Activated CD8-positive, alpha-beta T cell treated with anti-CD3 and anti-CD28 coated beads, Interleukin-2, amount 10 ng/mL, durations not matched to agents 7 days and 5 days (primary cell): ENCODE data around the gene TPX2. TPM values are rescaled to one million over a fixed set of nuclear protein-coding genes. Genes with fewer than 3 reads are reported as not detected.

Source experiments
- ATAC-seq: fragments of 150-1000 bp; cut with Tn5 transposase; one replicate; pipeline ENCODE4 v1.10.0; 2021; ENCODE audit warnings: moderate library complexity
- CTCF ChIA-PET: fragments of 350-600 bp; sonication (Branson Sonifier 250); formaldehyde crosslinking; loops from one replicate; lab custom pipeline; 2021; ENCODE audit warnings: antibody characterized with exemption; lab: Charles Lee
- POLR2A ChIA-PET: fragments of 350-600 bp; sonication (Branson Sonifier 250); formaldehyde crosslinking; loops from one replicate; lab custom pipeline; 2021; ENCODE audit warnings: antibody characterized with exemption; lab: Charles Lee
- DNase-seq: peaks from one replicate; pipeline ENCODE4 v3.0.0-alpha.2; 2020
- H3K27ac Mint-ChIP-seq: one replicate; pipeline ENCODE4 v1.8.0; 2021; ENCODE audit warnings: mild to moderate bottlenecking, mixed read lengths
- H3K27me3 Mint-ChIP-seq: one replicate; pipeline ENCODE4 v1.8.0; 2021; ENCODE audit warnings: low read depth, mixed read lengths
- H3K36me3 Mint-ChIP-seq: one replicate; pipeline ENCODE4 v1.8.0; 2021; ENCODE audit warnings: low read depth, mixed read lengths
- H3K4me1 Mint-ChIP-seq: one replicate; pipeline ENCODE4 v1.8.0; 2021; ENCODE audit warnings: low read depth, mixed read lengths
- H3K4me3 Mint-ChIP-seq: one replicate; pipeline ENCODE4 v1.8.0; 2021; ENCODE audit warnings: mild to moderate bottlenecking, mixed read lengths
- H3K9me3 Mint-ChIP-seq: one replicate; pipeline ENCODE4 v1.8.0; 2022; ENCODE audit warnings: mixed read lengths; ENCODE audit not compliant: insufficient read depth
- total RNA-seq, 2 experiments: library from RNA; stranded (reverse); gene quantifications; one replicate each; pipeline ENCODE4 v1.2.3, GENCODE V29; 2021

The TPX2 gene
- total RNA-seq, 2 experiments from 2014 or later: 172 to 174 TPM

DNA sequence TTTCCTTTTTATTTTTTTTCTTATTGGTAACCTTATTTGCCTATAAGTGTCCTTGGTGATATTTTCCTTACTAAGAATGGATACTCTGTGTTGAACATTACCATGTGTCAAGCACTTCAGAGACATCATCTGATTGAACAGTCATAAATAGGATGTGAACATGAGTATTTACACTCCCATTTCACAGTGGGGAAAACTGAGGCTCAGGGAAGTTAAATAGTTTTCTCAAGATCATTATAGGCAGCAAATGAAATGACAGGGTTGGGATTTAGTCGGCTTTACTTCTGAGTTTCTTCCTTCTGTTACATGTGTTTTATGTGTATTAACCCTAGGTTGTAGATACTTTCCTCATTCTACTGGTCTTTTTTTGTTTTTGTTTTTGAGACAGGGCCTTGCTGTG, 35.3 kb downstream of the TPX2 start:
- Mint-ChIP-seq H3K27ac (no peak overlapping the region), H3K4me1 (peaks cover 4% of the 10 kb centered on the region), H3K4me3 (no peak overlapping the region), H3K36me3 (peaks cover 78% of the 10 kb centered on the region), H3K9me3 (no peaks in the 10 kb centered on the region), H3K27me3 (no peaks in the 10 kb centered on the region)
- no peak for DNase-seq
- ChIA-PET POLR2A (no interaction called here), CTCF (no interaction called here)
- ATAC-seq: no peak

DNA sequence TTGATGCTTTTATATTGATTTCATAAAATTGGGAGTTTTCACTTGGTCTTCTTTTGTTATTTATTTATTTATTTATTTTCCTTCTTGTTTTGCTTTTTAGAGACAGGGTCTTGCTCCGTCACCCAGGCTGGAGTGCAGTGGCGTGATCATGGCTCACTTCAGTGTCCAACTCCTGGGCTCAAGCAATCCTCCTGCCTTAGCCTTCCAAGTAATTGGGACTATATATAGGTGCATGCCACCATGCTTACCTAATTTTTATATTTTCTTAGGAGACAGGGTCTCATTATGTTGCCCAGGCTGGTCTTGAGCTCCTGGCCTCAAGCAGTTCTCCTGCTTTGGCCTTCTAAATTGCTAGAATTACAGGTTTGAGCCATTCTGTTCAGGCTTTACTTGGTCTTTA, 41.7 kb downstream of the TPX2 start:
- DNase-seq (no peak), ATAC-seq (no peak)
- Mint-ChIP-seq H3K9me3 (no peaks in the 10 kb centered on the region), H3K4me1 (no peaks in the 10 kb centered on the region), H3K27ac (no peak overlapping the region), H3K36me3 (peaks cover 70% of the 10 kb centered on the region), H3K4me3 (no peak overlapping the region), H3K27me3 (no peaks in the 10 kb centered on the region)
- POLR2A ChIA-PET: no interaction called here
- CTCF ChIA-PET: no interaction called here

DNA sequence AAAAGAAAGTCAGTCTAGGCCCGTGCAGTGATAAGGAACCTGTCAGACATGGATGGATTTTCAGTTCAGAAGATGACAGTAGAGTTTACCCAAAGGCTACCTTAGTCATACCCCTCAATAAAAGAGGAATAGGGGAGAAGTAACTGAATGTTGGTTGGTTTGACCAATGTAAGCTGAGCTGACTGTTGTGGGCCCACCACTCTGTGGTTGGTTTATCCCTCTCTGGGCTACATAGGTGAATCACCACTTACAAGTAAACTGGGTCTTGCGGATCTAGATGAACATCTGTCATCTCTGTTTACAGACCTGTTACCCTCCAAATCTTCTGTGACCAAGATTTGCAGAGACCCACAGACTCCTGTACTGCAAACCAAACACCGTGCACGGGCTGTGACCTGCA, 42.9 kb downstream of the TPX2 start:
- DNase-seq (no peak), ATAC-seq (no peak)
- Mint-ChIP-seq H3K4me3 (no peak overlapping the region), H3K36me3 (peaks cover 73% of the 10 kb centered on the region), H3K9me3 (no peaks in the 10 kb centered on the region), H3K27ac (no peak overlapping the region), H3K27me3 (no peaks in the 10 kb centered on the region), H3K4me1 (no peaks in the 10 kb centered on the region)
- ChIA-PET POLR2A (no interaction called here), CTCF (no interaction called here)

DNA sequence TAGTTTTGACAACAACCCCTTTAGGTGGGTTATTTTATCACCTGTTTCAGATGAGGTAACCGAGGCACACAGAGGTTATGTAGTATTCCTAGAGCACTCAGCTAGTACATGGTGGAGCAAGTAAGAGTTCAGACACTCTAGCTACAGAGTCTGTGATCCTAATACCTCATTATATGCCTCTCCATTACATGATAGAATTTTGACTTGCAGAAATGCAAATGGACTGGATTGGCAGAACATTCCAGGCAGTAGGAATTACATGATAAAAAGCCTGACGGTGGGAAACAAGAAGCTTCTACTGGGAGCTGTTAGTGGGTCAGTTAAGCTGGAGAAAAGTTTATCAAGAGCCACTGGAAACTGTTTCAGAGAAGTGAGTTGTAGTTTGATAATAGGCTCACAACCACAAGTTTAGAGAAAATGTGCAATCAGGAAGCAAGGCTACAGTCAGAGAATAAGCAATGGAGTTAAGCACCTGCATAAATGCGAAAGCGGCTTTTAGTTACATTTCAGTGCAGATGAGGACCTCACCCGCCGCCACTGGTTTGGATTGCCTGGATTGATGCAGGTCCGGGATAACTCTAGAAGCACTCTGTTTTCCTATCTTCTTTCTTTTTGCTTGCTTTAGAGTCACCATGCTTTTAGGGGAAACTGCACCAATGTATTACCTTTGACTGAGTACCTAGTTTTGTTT, 45.4 kb downstream of the TPX2 start:
- no peak overlapping the region for H3K4me3 Mint-ChIP-seq
- H3K27ac Mint-ChIP-seq: no peak overlapping the region
- peaks cover 1% of the 10 kb centered on the region for H3K4me1 Mint-ChIP-seq
- no peak for ATAC-seq
- no peak for DNase-seq
- H3K9me3 Mint-ChIP-seq: no peaks in the 10 kb centered on the region
- peaks cover 72% of the 10 kb centered on the region for H3K36me3 Mint-ChIP-seq
- ChIA-PET POLR2A (no interaction called here), CTCF (no interaction called here)
- H3K27me3 Mint-ChIP-seq: no peaks in the 10 kb centered on the region

DNA sequence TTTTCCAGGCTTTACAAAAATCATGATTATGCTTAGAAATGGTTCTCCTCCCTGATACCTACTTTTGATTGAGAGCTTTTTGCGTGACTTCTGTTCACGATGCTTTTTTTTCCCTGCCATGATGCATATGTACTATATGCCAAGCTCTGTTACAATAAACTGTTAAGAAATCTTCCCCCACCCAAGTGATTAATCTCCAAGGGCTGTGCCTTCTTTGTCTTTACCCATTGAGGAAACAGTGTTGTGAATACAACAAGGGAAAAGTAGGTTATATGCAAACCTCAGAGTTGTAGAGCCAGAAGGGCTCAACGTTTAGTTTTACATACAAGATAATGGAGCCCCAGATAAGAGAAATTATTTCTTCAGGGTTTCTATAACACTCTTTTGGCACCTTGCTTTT, 46.0 kb downstream of the TPX2 start:
- H3K9me3 Mint-ChIP-seq: no peaks in the 10 kb centered on the region
- H3K4me1 Mint-ChIP-seq: peaks cover 1% of the 10 kb centered on the region
- ATAC-seq (no peak), DNase-seq (no peak)
- peaks cover 68% of the 10 kb centered on the region for H3K36me3 Mint-ChIP-seq
- POLR2A ChIA-PET: no interaction called here
- CTCF ChIA-PET: no interaction called here
- no peak overlapping the region for H3K27ac Mint-ChIP-seq
- no peaks in the 10 kb centered on the region for H3K27me3 Mint-ChIP-seq
- no peak overlapping the region for H3K4me3 Mint-ChIP-seq

DNA sequence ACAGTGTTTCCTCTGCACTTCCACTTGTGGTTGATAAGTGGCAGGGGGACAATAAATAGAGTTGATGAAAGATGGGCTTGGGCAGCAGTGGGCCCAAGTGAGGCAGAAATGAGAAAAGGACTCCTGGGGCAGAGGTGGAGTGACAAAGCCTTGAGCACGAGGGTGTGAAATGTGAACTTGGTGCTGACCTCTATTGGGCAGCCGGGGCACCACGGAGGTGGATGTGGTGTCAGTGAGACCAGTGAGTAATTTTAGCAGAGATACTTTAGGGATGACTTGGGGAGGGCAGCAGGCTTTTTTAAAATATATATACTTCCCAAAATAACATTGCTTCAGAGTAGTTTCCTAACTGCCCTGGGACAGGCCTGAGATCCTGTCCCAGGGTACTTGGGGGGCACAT, 49.5 kb downstream of the TPX2 start:
- H3K36me3 Mint-ChIP-seq: peaks cover 65% of the 10 kb centered on the region
- POLR2A ChIA-PET: no interaction called here

DNA sequence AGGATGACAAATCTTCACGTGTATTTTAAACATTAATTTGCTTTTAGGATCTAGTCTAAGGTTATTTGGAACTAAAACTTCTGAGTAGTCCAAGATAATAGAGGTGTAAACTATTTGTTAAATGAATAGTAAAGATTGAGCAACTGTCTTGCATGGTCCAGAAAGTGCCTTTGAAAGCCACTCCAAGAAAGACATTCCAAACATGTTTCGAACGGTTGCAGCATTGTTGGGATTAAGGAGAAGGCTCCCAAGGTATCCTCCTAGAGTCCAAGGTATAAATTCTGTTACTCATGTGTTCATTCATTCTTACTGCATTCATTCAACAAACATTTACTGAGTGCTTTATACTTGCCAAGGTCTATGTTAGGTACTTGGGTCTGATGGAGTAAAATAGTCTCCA, 51.3 kb downstream of the TPX2 start:
- Mint-ChIP-seq H3K27ac (no peak overlapping the region), H3K36me3 (peaks cover 62% of the 10 kb centered on the region), H3K4me3 (no peak overlapping the region), H3K9me3 (no peaks in the 10 kb centered on the region), H3K4me1 (peaks cover 1% of the 10 kb centered on the region), H3K27me3 (no peaks in the 10 kb centered on the region)
- ChIA-PET POLR2A (no interaction called here), CTCF (no interaction called here)
- ATAC-seq (no peak), DNase-seq (no peak)

More for the DNA sequence above, 49.5 kb downstream of the TPX2 start:
- ATAC-seq (no peak), DNase-seq (no peak)
- H3K4me1 Mint-ChIP-seq: peaks cover 1% of the 10 kb centered on the region
- CTCF ChIA-PET: no interaction called here
- no peak overlapping the region for H3K4me3 Mint-ChIP-seq
- H3K27me3 Mint-ChIP-seq: no peaks in the 10 kb centered on the region
- no peak overlapping the region for H3K27ac Mint-ChIP-seq
- no peaks in the 10 kb centered on the region for H3K9me3 Mint-ChIP-seq

DNA sequence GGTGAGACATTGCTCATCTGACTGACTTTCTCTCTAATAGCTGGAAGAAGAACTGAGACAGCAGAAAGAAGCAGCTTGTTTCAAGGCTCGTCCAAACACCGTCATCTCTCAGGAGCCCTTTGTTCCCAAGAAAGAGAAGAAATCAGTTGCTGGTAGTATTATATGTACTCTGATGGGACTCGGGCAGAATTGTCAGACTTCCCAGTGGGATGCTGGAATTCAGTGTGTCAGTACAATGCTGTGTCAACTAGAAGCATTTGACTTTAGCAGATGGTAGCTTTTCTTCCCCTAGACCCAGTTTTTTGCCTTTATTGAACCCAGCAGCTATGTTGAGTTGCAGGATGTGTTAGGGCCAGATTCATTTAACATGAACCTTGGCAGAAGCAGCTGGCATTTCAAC, 58.3 kb downstream of the TPX2 start:
- DNase-seq (no peak), ATAC-seq (no peak)
- Mint-ChIP-seq H3K27me3 (no peaks in the 10 kb centered on the region), H3K4me1 (no peaks in the 10 kb centered on the region), H3K4me3 (no peak overlapping the region), H3K36me3 (peaks cover 80% of the 10 kb centered on the region), H3K9me3 (no peaks in the 10 kb centered on the region), H3K27ac (no peak overlapping the region)
- ChIA-PET POLR2A (no interaction called here), CTCF (no interaction called here)

DNA sequence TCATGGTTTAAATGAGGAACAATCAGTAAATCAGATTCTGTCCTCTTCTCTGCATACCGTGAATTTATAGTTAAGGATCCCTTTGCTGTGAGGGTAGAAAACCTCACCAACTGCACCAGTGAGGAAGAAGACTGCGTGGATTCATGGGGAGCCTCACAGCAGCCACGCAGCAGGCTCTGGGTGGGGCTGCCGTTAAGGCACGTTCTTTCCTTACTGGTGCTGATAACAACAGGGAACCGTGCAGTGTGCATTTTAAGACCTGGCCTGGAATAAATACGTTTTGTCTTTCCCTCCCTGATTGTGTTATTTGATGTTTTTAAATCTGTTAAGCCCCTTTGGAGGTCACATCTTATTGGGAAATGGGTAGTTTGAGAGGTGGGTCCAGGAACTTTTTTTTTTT, 62.4 kb downstream of the TPX2 start:
- H3K4me3 Mint-ChIP-seq: no peak overlapping the region
- no peaks in the 10 kb centered on the region for H3K9me3 Mint-ChIP-seq
- H3K27me3 Mint-ChIP-seq: no peaks in the 10 kb centered on the region
- no peak overlapping the region for H3K27ac Mint-ChIP-seq
- ChIA-PET POLR2A (no interaction called here), CTCF (no interaction called here)
- H3K36me3 Mint-ChIP-seq: peaks cover 80% of the 10 kb centered on the region
- ATAC-seq (no peak), DNase-seq (no peak)
- H3K4me1 Mint-ChIP-seq: peaks cover 10% of the 10 kb centered on the region

DNA sequence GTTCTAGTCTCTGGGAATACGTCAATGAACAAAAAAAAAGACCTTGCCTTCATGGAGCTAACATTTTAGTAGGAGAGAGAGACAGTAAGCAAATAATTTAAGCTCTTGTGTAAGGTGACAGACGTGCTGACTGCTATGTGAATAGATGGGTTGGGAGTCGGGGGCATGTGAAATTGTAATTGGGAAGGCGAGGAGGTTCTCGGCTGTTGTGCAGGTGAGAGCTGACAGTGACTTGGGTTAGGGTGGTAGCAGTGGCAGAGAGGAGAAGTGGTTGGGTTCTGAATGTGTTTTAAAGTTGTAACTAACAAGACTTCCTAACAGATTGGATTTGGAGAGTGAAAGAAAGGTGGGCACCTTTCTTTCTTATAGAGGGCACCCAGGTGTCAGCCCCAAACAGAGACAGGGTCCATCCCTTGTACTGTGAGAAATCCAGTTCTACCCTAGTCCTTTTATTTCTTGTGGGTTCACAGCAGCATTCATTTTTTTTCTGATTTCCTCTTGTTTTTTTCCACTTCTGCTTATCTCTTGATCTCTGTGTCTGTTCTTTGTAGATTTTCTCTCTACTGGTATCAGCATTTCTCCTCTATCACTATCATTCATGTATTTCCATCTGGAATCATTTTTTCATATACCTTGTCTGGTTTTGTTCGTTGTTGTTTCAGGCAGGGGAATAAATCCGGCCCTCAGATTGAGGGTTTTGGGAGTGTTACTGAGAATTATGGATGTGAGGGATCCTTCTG, 64.6 kb downstream of the TPX2 start:
- H3K36me3 Mint-ChIP-seq: peaks cover 70% of the 10 kb centered on the region
- peaks cover 17% of the 10 kb centered on the region for H3K4me1 Mint-ChIP-seq
- DNase-seq: no peak
- ChIA-PET CTCF (no interaction called here), POLR2A (no interaction called here)
- no peaks in the 10 kb centered on the region for H3K27me3 Mint-ChIP-seq
- H3K27ac Mint-ChIP-seq: no peak overlapping the region
- H3K4me3 Mint-ChIP-seq: no peak overlapping the region
- no peaks in the 10 kb centered on the region for H3K9me3 Mint-ChIP-seq
- no peak for ATAC-seq

DNA sequence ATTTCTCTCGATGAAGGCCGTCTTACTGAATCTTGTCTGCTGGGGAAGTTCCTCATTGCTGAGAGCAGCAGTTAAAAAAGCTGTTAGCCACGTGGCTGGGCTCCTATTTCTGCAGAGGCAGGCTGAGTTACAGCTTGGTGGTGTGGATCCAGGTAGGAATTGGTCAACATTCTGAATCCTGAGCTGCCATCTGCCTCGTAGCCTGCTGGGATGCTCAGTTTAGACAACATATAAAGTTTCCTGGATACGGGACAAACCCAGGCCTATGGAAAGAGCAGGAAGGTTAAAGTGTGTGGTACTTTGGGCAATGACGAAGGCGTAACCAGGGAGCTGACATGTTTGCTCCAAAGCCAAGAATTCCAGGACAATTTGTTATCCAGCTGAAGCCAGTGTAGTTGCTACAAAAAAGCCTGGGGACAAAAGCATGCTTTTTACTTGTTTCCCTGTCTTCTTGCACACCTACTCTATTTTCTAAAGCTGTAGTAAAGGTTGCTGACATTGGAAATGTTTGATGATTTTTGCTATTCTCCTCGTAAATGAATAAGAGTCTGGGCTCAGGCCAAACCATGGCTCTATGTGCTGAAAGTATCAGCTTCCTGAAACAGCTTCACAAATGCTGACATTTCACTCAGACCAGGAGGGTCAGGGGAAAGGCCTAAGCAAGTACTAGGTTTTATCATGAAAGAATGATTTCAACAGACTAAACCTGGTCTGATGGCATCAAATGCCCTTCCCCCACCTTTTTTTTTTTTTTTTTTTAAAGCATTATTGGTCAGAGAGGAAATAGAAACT, 67.7 kb downstream of the TPX2 start:
- Mint-ChIP-seq H3K36me3 (peaks cover 47% of the 10 kb centered on the region), H3K27me3 (no peaks in the 10 kb centered on the region), H3K9me3 (no peaks in the 10 kb centered on the region), H3K4me1 (peaks cover 17% of the 10 kb centered on the region), H3K4me3 (no peak overlapping the region), H3K27ac (no peak overlapping the region)
- ATAC-seq: no peak
- DNase-seq: no peak
- ChIA-PET CTCF (interaction anchor here (1.3 to 1.4 kb wide), 2 partner anchors 16 to 40 kb away, joined by 3 to 5 read pairs; no protein-coding TSS in a partner anchor), POLR2A (no interaction called here)

DNA sequence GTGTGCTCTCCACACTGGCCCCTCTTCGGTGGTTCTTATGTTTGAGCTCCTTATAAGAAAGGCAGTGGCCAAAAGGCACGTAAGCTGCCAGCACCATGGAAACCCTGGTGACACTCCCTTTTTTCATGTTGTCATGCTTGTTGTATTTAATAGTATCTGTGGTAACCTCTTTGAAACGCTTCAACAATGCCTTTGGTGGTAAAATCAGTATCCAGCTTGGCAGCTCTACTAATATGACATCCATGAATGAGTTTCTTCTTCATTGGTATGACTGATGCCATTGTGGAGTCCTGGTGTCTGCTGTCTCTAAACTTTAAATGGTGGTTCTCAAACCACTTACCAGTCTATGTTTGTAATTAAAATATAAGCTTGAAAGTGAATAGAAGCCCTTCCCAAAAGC, 69.4 kb downstream of the TPX2 start:
- Mint-ChIP-seq H3K27ac (no peak overlapping the region), H3K36me3 (peaks cover 35% of the 10 kb centered on the region), H3K4me3 (no peak overlapping the region), H3K27me3 (no peaks in the 10 kb centered on the region), H3K9me3 (no peaks in the 10 kb centered on the region), H3K4me1 (peaks cover 14% of the 10 kb centered on the region)
- ATAC-seq (no peak), DNase-seq (no peak)
- ChIA-PET CTCF (interaction anchor here (1.3 to 4.8 kb wide), 2 partner anchors 15 to 38 kb away, joined by 6 to 25 read pairs; no protein-coding TSS in a partner anchor), POLR2A (no interaction called here)
